LoVo (cell line): ENCODE measurements around the gene CAPN2.

ENCODE experiments used
- DNase-seq: peaks from one replicate; pipeline ENCODE4 v3.0.0-alpha.2; 2016; ENCODE audit warnings: low spot score

Gene CAPN2

GRCh38 chr1:223712194-223712849 lies at the start of gene CAPN2:
CAPN2 (plus strand) TSS chr1:223712539; CDS start chr1:223712641, 102 bp downstream.
- DNase-seq = peak; percentile 89

- DNase-seq = no peak
These were observed 49.4 kb upstream of the CAPN2 start for GRCh38 chr1:223662943-223663342.

GRCh38 chr1:223664106-223664505 lies 48.2 kb upstream of the CAPN2 start:
- DNase-seq = no peak

- peak; percentile 89 for DNase-seq
These were observed 46.6 kb upstream of the CAPN2 start, which contains the start of gene CAPN8 for GRCh38 chr1:223665592-223666312. CAPN8 (minus strand) TSS chr1:223665701; CDS start chr1:223665646, 55 bp downstream.

GRCh38 chr1:223667484-223668182 lies 44.7 kb upstream of the CAPN2 start:
- no peak for DNase-seq

- DNase-seq = no peak
These were observed 43.1 kb upstream of the CAPN2 start for GRCh38 chr1:223669003-223669795.

GRCh38 chr1:223670458-223671159 lies 41.7 kb upstream of the CAPN2 start:
- DNase-seq = peak; percentile 18

- DNase-seq = no peak
These were observed 38.0 kb upstream of the CAPN2 start for GRCh38 chr1:223674119-223674890.

GRCh38 chr1:223678841-223679240 lies 33.5 kb upstream of the CAPN2 start:
- DNase-seq = no peak

- DNase-seq = no peak
These were observed 32.2 kb upstream of the CAPN2 start for GRCh38 chr1:223680188-223680587.

- DNase-seq = no peak
These were observed 29.8 kb upstream of the CAPN2 start for GRCh38 chr1:223682502-223682901.

GRCh38 chr1:223683586-223684487 lies 28.5 kb upstream of the CAPN2 start:
- peak; percentile 70 for DNase-seq

GRCh38 chr1:223684488-223684792 lies 27.9 kb upstream of the CAPN2 start:
- DNase-seq = no peak

- DNase-seq = no peak
These were observed 21.2 kb upstream of the CAPN2 start for GRCh38 chr1:223691121-223691520.

- DNase-seq = no peak
These were observed 17.3 kb upstream of the CAPN2 start for GRCh38 chr1:223695014-223695548.

- DNase-seq = no peak
These were observed 16.4 kb upstream of the CAPN2 start for GRCh38 chr1:223695941-223696340.

GRCh38 chr1:223700388-223700918 lies 11.9 kb upstream of the CAPN2 start:
- DNase-seq = peak; percentile 19

- peak; percentile 69 for DNase-seq
These were observed 11.2 kb upstream of the CAPN2 start for GRCh38 chr1:223700942-223701637.
